GM18526 (cell line): ENCODE results near the gene VTCN1.

ENCODE experiments used
- POLR2A ChIP-seq: IDR thresholded peaks from 3 replicates; pipeline ENCODE4 v1.6.1; 2011; ENCODE audit not compliant: insufficient read length; ENCODE audit errors: extremely low read depth

VTCN1 gene

GRCh38 chr1:117210831-117211261 is at the start of gene VTCN1:
Gene VTCN1 (minus strand): TSS chr1:117210927. CDS start chr1:117210855, 72 bp downstream.
- TF ChIP-seq POLR2A, result no peak

DNA sequence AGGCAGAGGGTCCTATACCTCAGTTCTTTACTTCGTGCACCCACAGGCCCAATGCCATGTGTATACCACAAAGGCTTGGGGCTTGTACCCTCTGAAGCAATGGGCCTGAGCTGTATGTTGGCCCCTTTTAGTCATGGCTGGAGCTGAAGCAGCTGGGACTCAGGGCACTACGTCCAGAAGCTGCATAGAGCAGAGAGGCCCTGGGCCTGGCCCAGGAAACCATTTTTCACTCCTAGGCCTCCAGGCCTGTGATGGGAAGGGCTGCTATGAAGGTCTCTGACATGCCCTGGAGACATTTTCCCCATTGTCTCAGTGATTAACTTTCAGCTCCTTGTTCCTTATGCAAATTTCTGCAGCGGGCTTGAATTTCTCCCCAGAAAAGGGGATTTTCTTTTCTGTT is 48.1 kb upstream of the VTCN1 start:
- TF ChIP-seq POLR2A, result no peak

DNA sequence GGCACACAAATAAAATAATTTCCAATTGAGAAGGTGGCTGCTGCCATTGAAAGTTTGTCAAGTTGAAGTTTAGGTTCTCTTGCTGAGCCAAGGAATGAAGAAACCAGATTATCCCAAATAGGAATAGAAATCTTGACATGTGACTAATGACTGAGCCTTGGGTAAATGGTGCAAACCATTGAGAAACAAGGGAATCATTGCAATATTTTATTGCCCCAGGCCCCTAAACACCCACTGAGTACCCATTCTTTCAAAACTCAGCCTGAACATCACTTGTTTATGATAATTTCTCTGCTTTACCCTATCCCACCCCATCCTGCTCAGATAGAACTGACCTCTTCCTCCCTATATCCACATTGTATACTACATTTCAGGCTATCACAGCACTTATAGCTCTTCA is 46.6 kb upstream of the VTCN1 start:
- TF ChIP-seq POLR2A, result no peak

GRCh38 chr1:117250061-117250606 is 39.4 kb upstream of the VTCN1 start:
- no peak for TF ChIP-seq POLR2A

DNA sequence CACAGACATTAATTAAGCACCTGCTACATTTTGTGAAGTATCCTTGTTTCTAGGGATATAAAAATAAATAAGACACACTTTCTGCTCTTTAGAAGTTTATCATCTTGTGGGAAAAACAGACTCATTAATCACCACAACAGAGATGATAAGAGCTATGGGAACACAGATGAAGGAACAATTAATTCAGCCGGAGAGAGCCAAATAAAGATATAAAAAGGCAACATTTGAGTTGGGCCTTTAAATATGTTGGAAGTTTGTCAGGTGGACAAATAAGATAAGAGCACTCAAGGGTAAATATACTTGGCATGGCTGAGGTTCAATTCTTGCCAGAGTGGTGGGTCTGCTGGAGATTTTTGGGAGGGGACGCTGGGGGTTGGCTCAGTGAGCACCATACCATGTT is 34.2 kb upstream of the VTCN1 start:
- TF ChIP-seq POLR2A, result no peak

- TF ChIP-seq POLR2A, result no peak
These were observed 33.6 kb upstream of the VTCN1 start for GRCh38 chr1:117244306-117244705.

DNA sequence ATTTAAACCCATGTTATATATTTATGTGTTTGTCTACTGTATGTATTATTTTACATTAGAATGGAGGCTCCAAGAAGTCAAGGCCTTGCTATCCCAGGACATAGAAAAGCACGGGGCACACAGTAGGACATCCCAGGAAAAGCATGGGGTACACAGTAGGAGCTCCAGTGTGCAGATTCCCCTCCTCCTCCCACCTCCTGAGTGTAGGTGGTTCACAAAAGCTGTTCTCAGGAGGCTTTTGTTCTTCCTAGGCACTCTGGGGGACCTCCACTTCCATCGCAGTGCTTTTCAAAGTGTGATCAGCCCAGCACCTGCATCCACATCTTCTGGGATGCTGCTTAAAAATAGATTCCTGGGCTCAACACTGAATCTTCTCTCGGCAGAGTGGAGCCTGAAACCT is 30.8 kb upstream of the VTCN1 start:
- TF ChIP-seq POLR2A, result no peak

DNA sequence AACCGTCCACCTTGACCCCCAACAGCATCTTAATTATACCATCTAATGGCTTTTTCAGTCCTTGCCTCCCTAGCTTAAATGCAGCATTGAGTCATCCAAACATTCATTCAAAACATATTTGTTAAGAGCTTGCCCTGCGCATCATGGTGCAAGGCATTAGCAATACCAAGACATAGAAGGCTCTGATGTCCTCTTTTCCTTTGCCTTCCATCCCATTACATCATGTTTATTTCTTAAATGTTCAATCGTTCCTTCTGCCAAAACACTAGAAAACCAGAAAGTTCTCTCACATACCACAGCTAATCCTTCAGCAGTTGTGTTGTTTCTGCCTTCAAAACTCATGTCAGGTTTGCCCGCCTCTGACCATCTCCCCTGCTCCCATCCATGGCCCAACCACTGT is 29.8 kb upstream of the VTCN1 start:
- TF ChIP-seq POLR2A, result no peak

GRCh38 chr1:117239467-117239866 is 28.7 kb upstream of the VTCN1 start:
- no peak for TF ChIP-seq POLR2A

DNA sequence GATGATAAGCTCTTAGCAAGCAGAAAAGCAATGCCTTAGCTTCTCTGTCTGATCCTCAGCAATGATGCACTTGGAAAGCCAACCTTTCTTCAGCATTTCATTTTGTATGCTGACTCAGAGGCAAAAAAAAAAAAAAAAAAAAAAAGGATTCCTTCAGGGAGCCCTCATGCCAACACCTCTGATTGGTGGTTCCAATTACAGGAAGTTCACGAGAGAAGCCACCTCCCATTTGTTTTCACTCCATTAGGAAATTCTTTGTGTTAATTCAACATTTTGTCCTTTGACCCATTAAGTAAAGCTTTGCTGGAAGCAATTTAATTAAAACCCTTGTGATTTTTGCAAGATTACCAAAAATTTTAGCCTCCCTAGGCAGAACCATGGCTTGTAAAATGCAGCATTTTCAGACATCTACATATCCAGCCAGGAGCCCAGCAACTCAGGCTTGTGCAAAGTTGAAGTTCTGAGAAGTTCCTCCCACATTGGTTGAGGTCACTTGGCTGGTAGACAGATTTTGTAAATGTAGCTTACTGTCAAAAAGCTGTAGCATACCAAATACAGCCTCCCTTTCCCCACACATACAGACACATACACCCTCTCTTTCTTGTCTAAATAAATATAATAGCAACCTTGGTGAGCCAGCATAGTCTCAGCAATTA is 27.1 kb upstream of the VTCN1 start:
- TF ChIP-seq POLR2A, result no peak

- no peak for TF ChIP-seq POLR2A
These were observed 25.2 kb upstream of the VTCN1 start for GRCh38 chr1:117235863-117236465.

DNA sequence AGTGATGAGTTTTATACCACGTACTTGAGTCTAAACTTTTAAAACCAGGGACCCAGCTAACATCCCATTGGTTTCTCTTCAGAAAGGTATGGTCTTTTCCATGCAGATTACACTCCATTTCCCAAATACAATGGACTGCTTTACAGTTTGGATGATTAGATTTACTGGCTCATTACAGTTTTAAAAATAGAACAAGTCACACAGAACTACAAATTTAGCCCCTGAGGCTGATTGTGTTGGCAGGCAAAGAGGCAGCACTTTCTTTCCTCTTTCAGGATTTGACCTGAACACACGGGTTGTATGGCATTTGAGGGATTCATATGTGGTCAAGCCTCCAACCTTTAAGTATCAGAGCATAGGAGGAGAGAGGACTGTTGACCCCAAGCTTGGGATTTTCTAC is 21.8 kb upstream of the VTCN1 start:
- no peak for TF ChIP-seq POLR2A

DNA sequence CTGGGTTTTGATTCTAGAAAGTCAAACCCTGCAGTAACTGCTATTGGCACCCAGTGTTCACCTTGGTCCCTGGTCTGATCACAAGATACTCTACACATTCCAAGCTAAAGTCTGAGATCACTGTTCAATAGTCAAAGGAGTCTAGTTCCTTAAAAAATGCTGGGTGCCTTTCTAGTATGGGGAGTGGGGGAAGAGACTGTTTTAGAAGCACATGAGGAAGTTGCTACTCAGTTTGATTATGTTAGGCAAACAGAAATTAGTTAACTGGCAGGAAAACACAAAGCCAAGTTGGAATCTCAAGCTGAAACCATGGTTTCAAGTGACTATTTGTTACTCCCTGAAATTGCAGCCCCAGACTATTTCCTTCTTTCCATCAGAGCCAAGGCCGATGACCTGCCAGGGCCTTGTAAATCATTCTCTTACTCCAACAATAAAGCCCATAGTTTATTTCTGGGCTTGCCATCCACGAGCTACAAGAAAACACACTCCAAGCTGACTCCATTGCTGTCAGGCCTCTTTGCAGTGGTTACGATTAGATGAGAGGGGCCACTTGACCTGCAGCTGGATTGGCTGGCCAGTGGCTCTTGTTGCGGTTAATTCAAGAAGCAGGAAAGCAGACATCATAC is 21.1 kb upstream of the VTCN1 start:
- no peak for TF ChIP-seq POLR2A

GRCh38 chr1:117231312-117231711 is 20.6 kb upstream of the VTCN1 start:
- no peak for TF ChIP-seq POLR2A

GRCh38 chr1:117229217-117229616 is 18.5 kb upstream of the VTCN1 start:
- TF ChIP-seq POLR2A, result no peak

GRCh38 chr1:117225931-117226330 is 15.2 kb upstream of the VTCN1 start:
- TF ChIP-seq POLR2A, result no peak
